Neuronal stem cell (in vitro differentiated cells): ENCODE data around the gene FLNC.
A peak's percentile ranks its signal among the peaks of the same experiment; 100 is the strongest.

Experiments used
- DNase-seq: peaks from one replicate; pipeline ENCODE4 v3.0.0-alpha.2; 2013; ENCODE audit warnings: low spot score
- H2AFZ ChIP-seq: one replicate; pipeline ENCODE4 v1.6.1; 2013; ENCODE audit warnings: mild to moderate bottlenecking, low read length, inconsistent platforms
- H2AK5ac ChIP-seq: 2 replicates; pipeline ENCODE4 v1.6.1; 2013; ENCODE audit warnings: low read depth, mild to moderate bottlenecking, inconsistent platforms, low read length, moderate library complexity, mixed read lengths
- H2BK120ac ChIP-seq: 2 replicates; pipeline ENCODE4 v1.6.1; 2013; ENCODE audit warnings: low read depth, mild to moderate bottlenecking, inconsistent platforms, low read length, moderate library complexity, mixed read lengths
- H2BK12ac ChIP-seq: one replicate; pipeline ENCODE4 v1.6.1; 2013; ENCODE audit warnings: low read length, inconsistent platforms
- H2BK15ac ChIP-seq: 2 replicates; pipeline ENCODE4 v1.6.1; 2013; ENCODE audit warnings: mild to moderate bottlenecking, low read length, inconsistent platforms, mixed read lengths
- H2BK5ac ChIP-seq: one replicate; pipeline ENCODE4 v1.6.1; 2013; ENCODE audit warnings: inconsistent platforms, mild to moderate bottlenecking, low read length, moderate library complexity
- H3K14ac ChIP-seq: one replicate; pipeline ENCODE4 v1.6.1; 2013; ENCODE audit warnings: low read length, inconsistent platforms
- H3K18ac ChIP-seq: 2 replicates; pipeline ENCODE4 v1.6.1; 2013; ENCODE audit warnings: low read length, inconsistent platforms
- H3K23ac ChIP-seq: 2 replicates; pipeline ENCODE4 v1.6.1; 2013; ENCODE audit warnings: low read depth, mild to moderate bottlenecking, mixed read lengths, low read length, inconsistent platforms; ENCODE audit not compliant: poor library complexity
- H3K27ac ChIP-seq: replicated peaks from 3 replicates; pipeline ENCODE4 v1.5.1; 2013; ENCODE audit warnings: low read length, inconsistent platforms
- H3K27me3 ChIP-seq, 3 experiments: 2 replicates each; pipeline ENCODE4 v1.6.1; 2013; ENCODE audit warnings: low read length in 3 of 3, mild to moderate bottlenecking in 2 of 3, inconsistent platforms in 1 of 3, low read depth in 1 of 3, mixed read lengths in 1 of 3, moderate library complexity in 1 of 3; ENCODE audit not compliant: control insufficient read depth in 3 of 3, insufficient read depth in 3 of 3
- H3K36me3 ChIP-seq, 2 donors: replicated peaks in 1 of 2; 2 replicates each; pipeline ENCODE4 v1.6.1; 2013; ENCODE audit warnings: low read length in 2 of 2; ENCODE audit not compliant: control insufficient read depth in 2 of 2, insufficient read depth in 2 of 2
- H3K4ac ChIP-seq: 2 replicates; pipeline ENCODE4 v1.6.1; 2013; ENCODE audit warnings: inconsistent platforms, mild to moderate bottlenecking, low read length, moderate library complexity
- H3K4me1 ChIP-seq, 2 donors: 1 replicate in 1 of 2; 2 replicates in 1 of 2; pipeline ENCODE4 v1.6.1; 2013; ENCODE audit warnings: low read length in 2 of 2, low read depth in 1 of 2; ENCODE audit not compliant: control insufficient read depth in 2 of 2, insufficient read depth in 1 of 2
- H3K4me2 ChIP-seq: one replicate; pipeline ENCODE4 v1.6.1; 2013; ENCODE audit warnings: mild to moderate bottlenecking, low read length, inconsistent platforms; ENCODE audit not compliant: insufficient read depth, poor library complexity, severe bottlenecking
- H3K4me3 ChIP-seq, 2 donors: 2 replicates each; pipeline ENCODE4 v1.5.1; 2013; ENCODE audit warnings: low read length in 2 of 2, mild to moderate bottlenecking in 2 of 2, inconsistent platforms in 1 of 2, moderate library complexity in 1 of 2
- H3K79me1 ChIP-seq: one replicate; pipeline ENCODE4 v1.6.1; 2013; ENCODE audit warnings: low read depth, mild to moderate bottlenecking, inconsistent platforms, low read length, moderate library complexity
- H3K9ac ChIP-seq: one replicate; pipeline ENCODE4 v1.6.1; 2013; ENCODE audit warnings: mild to moderate bottlenecking, low read depth, low read length, inconsistent platforms; ENCODE audit not compliant: poor library complexity
- H3K9me3 ChIP-seq, 2 donors: replicated peaks in 1 of 2; 2 replicates each; pipeline versions ENCODE3 to v1.6.1; 2013; ENCODE audit warnings: low read length in 2 of 2, mild to moderate bottlenecking in 2 of 2, inconsistent platforms in 1 of 2, low read depth in 1 of 2, mixed read lengths in 1 of 2, moderate library complexity in 1 of 2; ENCODE audit not compliant: control insufficient read depth in 2 of 2, insufficient read depth in 1 of 2
- H4K8ac ChIP-seq: one replicate; pipeline ENCODE4 v1.6.1; 2013; ENCODE audit warnings: low read depth, mild to moderate bottlenecking, inconsistent platforms, low read length, moderate library complexity
- H4K91ac ChIP-seq: one replicate; pipeline ENCODE4 v1.6.1; 2013; ENCODE audit warnings: low read length, low read depth, mild to moderate bottlenecking, inconsistent platforms; ENCODE audit not compliant: poor library complexity
- WGBS, 2 donors: extraction: QIAGEN DNeasy Blood & Tissue Kit; methylation state at CpG; one replicate each; pipeline ENCODE4 v1.1.7; 2013; ENCODE audit warnings: missing lambda C conversion rate in 2 of 2, mixed read lengths in 1 of 2; ENCODE audit not compliant: insufficient read length in 2 of 2, insufficient replicate concordance in 1 of 2; ENCODE audit errors: extremely low coverage in 2 of 2; 5-methylcytosine and 5-hydroxymethylcytosine counted together

Gene FLNC

DNA sequence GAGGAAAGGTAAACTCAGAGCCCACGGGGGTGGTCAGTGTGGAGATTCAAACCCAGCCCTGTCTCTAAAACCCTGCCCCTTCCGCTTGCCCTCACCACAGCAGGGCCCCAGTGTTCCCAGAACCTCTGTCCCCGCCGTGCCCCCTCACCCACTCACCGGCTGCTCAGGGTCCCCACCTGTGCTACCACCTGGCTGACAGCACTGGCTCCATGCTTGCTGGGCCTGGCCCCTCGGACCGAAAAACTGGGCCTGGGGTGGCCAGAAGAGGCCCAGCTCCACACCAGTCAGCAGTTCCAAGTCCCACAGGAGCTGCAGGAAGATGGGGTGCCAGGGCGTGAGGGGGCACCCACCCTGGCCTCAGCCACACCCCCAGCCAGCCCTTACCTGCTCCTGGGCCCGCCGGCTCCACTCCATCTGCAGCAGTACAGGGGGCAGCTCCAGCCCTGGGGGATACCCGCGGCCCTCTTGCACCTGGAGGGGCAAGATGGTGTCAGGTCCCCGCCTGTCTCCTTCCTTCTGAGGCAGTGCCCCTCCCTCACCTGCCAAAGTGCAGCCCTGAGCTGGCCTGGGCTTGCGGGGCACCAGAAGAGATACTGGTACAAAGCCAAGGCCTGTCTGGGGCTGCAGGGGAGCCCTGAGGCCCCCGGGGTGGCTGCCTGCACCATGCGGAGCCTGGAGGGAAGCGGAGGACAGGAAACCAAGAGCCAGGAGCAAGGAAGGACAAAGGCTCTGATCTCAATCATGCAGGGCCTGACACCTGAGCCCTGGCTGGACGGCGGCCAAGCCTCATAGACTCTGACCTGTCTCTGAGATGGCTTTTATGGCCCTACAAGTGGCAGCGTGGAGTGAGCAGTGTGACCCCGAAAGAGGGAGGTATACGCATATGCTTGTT is 44.2 kb downstream of the FLNC start:
- H4K91ac ChIP-seq = no peak overlapping the region
- H3K27me3 ChIP-seq = peaks cover 0 to 49% (median 20%) of the 10 kb centered on the region in 3 experiments
- no peak for DNase-seq
- peak overlapping the region; percentile 88 for H2AK5ac ChIP-seq
- H3K36me3 ChIP-seq = no peaks in the 10 kb centered on the region
- H3K9ac ChIP-seq = peak overlapping the region; percentile 54
- H2BK12ac ChIP-seq = no peak overlapping the region
- H3K9me3 ChIP-seq = no peaks in the 10 kb centered on the region
- H3K4me2 ChIP-seq = no peak overlapping the region
- peak overlapping the region; percentile 39 for H2BK15ac ChIP-seq
- no peak overlapping the region for H2BK5ac ChIP-seq
- peak overlapping the region; percentile 40 for H2BK120ac ChIP-seq
- no CpG with 5 or more reads among the region's 22 CpGs for WGBS, 2 donors
- H3K4me3 ChIP-seq = no peak overlapping the region
- H4K8ac ChIP-seq = no peak overlapping the region
- H3K4me1 ChIP-seq = peaks cover 0 to 2% of the 10 kb centered on the region in 2 donors
- H3K18ac ChIP-seq = peak overlapping the region; percentile 51
- no peak overlapping the region for H3K4ac ChIP-seq
- no peak overlapping the region for H3K27ac ChIP-seq
- H3K23ac ChIP-seq = peak overlapping the region; percentile 75
- H3K14ac ChIP-seq = peak overlapping the region; percentile 40
- H3K79me1 ChIP-seq = no peaks in the 10 kb centered on the region
- no peak overlapping the region for H2AFZ ChIP-seq

- Histone ChIP-seq H3K9ac (no peak overlapping the region), H3K18ac (no peak overlapping the region), H2AK5ac (no peak overlapping the region), H2BK15ac (no peak overlapping the region), H2AFZ (no peak overlapping the region), H3K4ac (no peak overlapping the region), H3K9me3 (no peaks in the 10 kb centered on the region), H4K8ac (no peak overlapping the region), H2BK120ac (no peak overlapping the region), H3K23ac (no peak overlapping the region), H3K4me3 (no peak overlapping the region), H3K36me3 (no peaks in the 10 kb centered on the region), H3K4me1 (peaks cover 4 to 6% of the 10 kb centered on the region in 2 donors), H3K79me1 (no peaks in the 10 kb centered on the region), H4K91ac (no peak overlapping the region), H3K27ac (no peak overlapping the region), H2BK12ac (no peak overlapping the region), H3K4me2 (no peak overlapping the region), H2BK5ac (no peak overlapping the region), H3K14ac (no peak overlapping the region), H3K27me3 (peaks cover 0 to 42% (median 9%) of the 10 kb centered on the region in 3 experiments)
- WGBS, 2 donors = no CpG with 5 or more reads among the region's 8 CpGs
- no peak for DNase-seq
Observed at GRCh38 chr7:128875523-128875948, 45.3 kb downstream of the FLNC start.

DNA sequence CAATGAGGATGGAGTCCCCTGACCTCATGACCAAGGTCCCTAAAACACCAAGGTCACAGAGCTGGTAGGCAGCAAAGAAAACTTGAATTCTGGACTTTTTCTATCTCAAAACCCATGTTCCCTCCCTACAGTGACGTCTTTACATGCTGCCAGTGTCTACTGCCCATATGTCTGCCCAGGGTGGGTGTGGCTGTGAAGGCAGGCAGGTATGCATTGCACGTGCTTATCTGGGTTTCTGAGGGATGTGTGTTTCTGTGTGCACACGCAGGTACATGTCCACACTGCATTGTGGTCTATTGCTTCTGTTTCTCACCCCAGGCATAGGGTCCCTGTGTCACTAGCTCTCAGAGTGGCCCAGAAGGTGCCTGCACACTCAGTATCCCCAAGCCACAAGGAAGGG is 45.9 kb downstream of the FLNC start:
- H3K18ac ChIP-seq = no peak overlapping the region
- H3K14ac ChIP-seq = peak overlapping the region; percentile 43
- H2AFZ ChIP-seq = no peak overlapping the region
- H3K4me3 ChIP-seq = no peak overlapping the region
- no peak overlapping the region for H3K4ac ChIP-seq
- no peak overlapping the region for H2BK12ac ChIP-seq
- no peak overlapping the region for H4K91ac ChIP-seq
- H2AK5ac ChIP-seq = peak overlapping the region; percentile 92
- no peaks in the 10 kb centered on the region for H3K79me1 ChIP-seq
- no peak for DNase-seq
- no peak overlapping the region for H3K9ac ChIP-seq
- no peak overlapping the region for H3K4me2 ChIP-seq
- no peaks in the 10 kb centered on the region for H3K9me3 ChIP-seq
- H2BK15ac ChIP-seq = no peak overlapping the region
- H3K27me3 ChIP-seq = peaks cover 0 to 36% (median 5%) of the 10 kb centered on the region in 3 experiments
- WGBS, 2 donors = no CpG with 5 or more reads among the region's 3 CpGs
- H3K36me3 ChIP-seq = no peaks in the 10 kb centered on the region
- H2BK120ac ChIP-seq = no peak overlapping the region
- peaks cover 4 to 6% of the 10 kb centered on the region in 2 donors for H3K4me1 ChIP-seq
- H3K27ac ChIP-seq = no peak overlapping the region
- H3K23ac ChIP-seq = no peak overlapping the region
- H2BK5ac ChIP-seq = no peak overlapping the region
- H4K8ac ChIP-seq = no peak overlapping the region

GRCh38 chr7:128876586-128876977 is 46.4 kb downstream of the FLNC start:
- H3K4me3 ChIP-seq = no peak overlapping the region
- H3K9ac ChIP-seq = peak overlapping the region; percentile 3
- H3K36me3 ChIP-seq = no peaks in the 10 kb centered on the region
- H3K79me1 ChIP-seq = no peaks in the 10 kb centered on the region
- H3K14ac ChIP-seq = peak overlapping the region; percentile 43
- H4K91ac ChIP-seq = no peak overlapping the region
- H3K27ac ChIP-seq = no peak overlapping the region
- no peak overlapping the region for H2AFZ ChIP-seq
- H3K4me1 ChIP-seq = peaks cover 4 to 6% of the 10 kb centered on the region in 2 donors
- H2BK15ac ChIP-seq = peak overlapping the region; percentile 47
- H3K18ac ChIP-seq = no peak overlapping the region
- no peak overlapping the region for H2BK120ac ChIP-seq
- H3K9me3 ChIP-seq = no peaks in the 10 kb centered on the region
- H3K4ac ChIP-seq = no peak overlapping the region
- peak overlapping the region; percentile 5 for H2BK12ac ChIP-seq
- no peak overlapping the region for H2BK5ac ChIP-seq
- H2AK5ac ChIP-seq = peak overlapping the region; percentile 92
- peaks cover 0 to 32% (median 4%) of the 10 kb centered on the region in 3 experiments for H3K27me3 ChIP-seq
- WGBS, 2 donors = no CpG with 5 or more reads among the region's 5 CpGs
- DNase-seq = no peak
- H3K4me2 ChIP-seq = peak overlapping the region; percentile 3
- H3K23ac ChIP-seq = no peak overlapping the region
- H4K8ac ChIP-seq = no peak overlapping the region
